Prostate gland (tissue), 2 donors: Measurements from ENCODE around the gene NEBL.

Experiments used
- POLR2A ChIP-seq: fragments of 450-650 bp; IDR thresholded peaks from one replicate; pipeline ENCODE4 v1.6.1; 2016; ENCODE audit warnings: antibody characterized with exemption, mild to moderate bottlenecking
- POLR2AphosphoS5 ChIP-seq: sonication (generic); formaldehyde crosslinking; IDR thresholded peaks from one replicate; pipeline ENCODE4 v1.6.1; 2017; ENCODE audit warnings: antibody characterized with exemption
- TF ChIP-seq, protein P1 (sequence below), 4 experiments: fragments of 200-600 bp in 2 of 4; fragments of 450-650 bp in 2 of 4; sonication (generic) in 2 of 4; IDR thresholded peaks; 1 replicate in 3 of 4; 2 replicates in 1 of 4; pipeline ENCODE4 v1.5.1; 2016 to 2019; ENCODE audit warnings: antibody characterized with exemption in 4 of 4, mild to moderate bottlenecking in 2 of 4, moderate library complexity in 2 of 4

DNA sequence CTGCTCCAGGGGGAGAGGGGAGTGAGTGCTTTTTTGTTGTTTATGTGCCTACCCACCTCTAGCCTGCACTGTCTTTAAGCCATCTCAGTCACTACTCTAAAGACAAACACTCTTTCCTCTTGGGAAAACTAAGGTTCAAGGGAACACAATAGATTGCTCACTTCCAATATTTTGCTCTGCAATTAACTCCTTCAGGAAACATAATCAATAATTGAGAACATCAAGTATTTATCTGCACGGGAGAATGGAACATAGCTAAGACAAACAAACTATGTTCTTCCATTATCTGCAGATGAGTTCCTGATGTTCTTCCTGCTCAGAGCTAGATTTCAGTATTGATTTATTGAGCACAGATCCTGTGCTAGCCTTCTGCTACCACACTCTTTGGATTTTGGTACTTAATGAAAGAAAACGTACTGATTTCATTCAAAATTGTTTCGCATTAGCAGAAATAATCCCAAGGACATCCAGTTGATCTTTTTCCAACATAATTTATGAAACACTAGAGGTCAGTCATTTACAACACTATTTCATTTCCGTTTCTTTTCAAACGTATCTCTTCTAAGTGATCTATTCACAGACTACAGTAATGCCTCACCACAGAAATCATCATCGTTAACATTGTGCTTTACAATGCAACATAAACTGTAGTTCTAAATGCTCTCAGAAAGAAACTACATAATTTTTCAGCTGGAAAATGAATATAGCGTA, 8.3 kb downstream of the NEBL start:
- TF ChIP-seq POLR2A (no peak), POLR2AphosphoS5 (no peak)
- TF ChIP-seq, protein P1, sequence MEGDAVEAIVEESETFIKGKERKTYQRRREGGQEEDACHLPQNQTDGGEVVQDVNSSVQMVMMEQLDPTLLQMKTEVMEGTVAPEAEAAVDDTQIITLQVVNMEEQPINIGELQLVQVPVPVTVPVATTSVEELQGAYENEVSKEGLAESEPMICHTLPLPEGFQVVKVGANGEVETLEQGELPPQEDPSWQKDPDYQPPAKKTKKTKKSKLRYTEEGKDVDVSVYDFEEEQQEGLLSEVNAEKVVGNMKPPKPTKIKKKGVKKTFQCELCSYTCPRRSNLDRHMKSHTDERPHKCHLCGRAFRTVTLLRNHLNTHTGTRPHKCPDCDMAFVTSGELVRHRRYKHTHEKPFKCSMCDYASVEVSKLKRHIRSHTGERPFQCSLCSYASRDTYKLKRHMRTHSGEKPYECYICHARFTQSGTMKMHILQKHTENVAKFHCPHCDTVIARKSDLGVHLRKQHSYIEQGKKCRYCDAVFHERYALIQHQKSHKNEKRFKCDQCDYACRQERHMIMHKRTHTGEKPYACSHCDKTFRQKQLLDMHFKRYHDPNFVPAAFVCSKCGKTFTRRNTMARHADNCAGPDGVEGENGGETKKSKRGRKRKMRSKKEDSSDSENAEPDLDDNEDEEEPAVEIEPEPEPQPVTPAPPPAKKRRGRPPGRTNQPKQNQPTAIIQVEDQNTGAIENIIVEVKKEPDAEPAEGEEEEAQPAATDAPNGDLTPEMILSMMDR (IDR thresholded peaks at IDR 0.05), result no peak
